Measurements from ENCODE around the gene MTFR1L. TPM values are rescaled to one million over a fixed set of nuclear protein-coding genes. Genes with fewer than 3 reads are reported as not detected.
A peak's percentile ranks its signal among the peaks of the same experiment; 100 is the strongest.

Gene MTFR1L
- polyA plus RNA-seq, 1 donor, result 69.8 TPM

GRCh38 chr1:25879675-25880074 is 59.9 kb downstream of the MTFR1L start:
- no CpG with 5 or more reads among the region's 2 CpGs for WGBS (ENCODE audit: insufficient coverage, low lambda C conversion rate)
- peak in 1 of 2 donors; percentile 53 for DNase-seq
- peak overlapping the region; percentile 27 for H3K27ac ChIP-seq (ENCODE audit: low read length)

DNA sequence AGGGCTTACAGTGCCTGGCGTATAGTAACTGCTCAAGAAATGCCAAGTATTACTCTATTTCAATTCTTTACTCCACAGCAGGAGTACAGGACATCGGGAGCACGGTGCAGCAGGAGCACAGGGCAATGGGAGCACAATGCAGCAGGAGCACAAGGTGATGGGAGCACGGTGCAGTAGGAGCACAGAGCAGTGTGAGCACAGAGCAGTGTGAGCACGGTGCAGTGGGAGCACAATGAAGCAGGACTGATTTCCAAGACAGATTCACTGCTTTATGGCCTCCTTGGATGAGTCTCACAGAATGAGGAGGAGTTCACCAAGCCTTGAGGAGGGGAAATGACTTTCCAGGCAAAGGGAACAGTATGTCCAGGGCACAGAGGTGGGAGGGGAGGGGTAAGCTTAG is 60.8 kb downstream of the MTFR1L start:
- DNase-seq, result no peak
- Histone ChIP-seq H3K4me1 (ENCODE audit: control insufficient read depth, insufficient read depth, low read length) (peaks cover 39% of the 10 kb centered on the region), H3K9me3 (ENCODE audit: control insufficient read depth, low read depth, low read length) (no peaks in the 10 kb centered on the region), H3K4me3 (ENCODE audit: low read length) (no peak overlapping the region), H3K27ac (ENCODE audit: low read length) (peak overlapping the region; percentile 27), H3K27me3 (ENCODE audit: control insufficient read depth, insufficient read depth, low read length) (no peaks in the 10 kb centered on the region), H3K36me3 (ENCODE audit: control insufficient read depth, insufficient read depth, low read length) (no peaks in the 10 kb centered on the region)
- WGBS (ENCODE audit: insufficient coverage, low lambda C conversion rate), result no CpG with 5 or more reads among the region's 5 CpGs

More at GRCh38 chr1:25879675-25880074, 59.9 kb downstream of the MTFR1L start:
- Histone ChIP-seq H3K4me3 (ENCODE audit: low read length) (no peak overlapping the region), H3K4me1 (ENCODE audit: control insufficient read depth, insufficient read depth, low read length) (peaks cover 34% of the 10 kb centered on the region), H3K9me3 (ENCODE audit: control insufficient read depth, low read depth, low read length) (no peaks in the 10 kb centered on the region), H3K36me3 (ENCODE audit: control insufficient read depth, insufficient read depth, low read length) (no peaks in the 10 kb centered on the region), H3K27me3 (ENCODE audit: control insufficient read depth, insufficient read depth, low read length) (no peaks in the 10 kb centered on the region)

GRCh38 chr1:25881266-25881665 is 61.5 kb downstream of the MTFR1L start:
- Histone ChIP-seq H3K4me1 (ENCODE audit: control insufficient read depth, insufficient read depth, low read length) (peaks cover 38% of the 10 kb centered on the region), H3K27ac (ENCODE audit: low read length) (no peak overlapping the region), H3K27me3 (ENCODE audit: control insufficient read depth, insufficient read depth, low read length) (no peaks in the 10 kb centered on the region), H3K9me3 (ENCODE audit: control insufficient read depth, low read depth, low read length) (no peaks in the 10 kb centered on the region), H3K36me3 (ENCODE audit: control insufficient read depth, insufficient read depth, low read length) (no peaks in the 10 kb centered on the region), H3K4me3 (ENCODE audit: low read length) (no peak overlapping the region)
- no CpG with 5 or more reads among the region's 11 CpGs for WGBS (ENCODE audit: insufficient coverage, low lambda C conversion rate)
- no peak for DNase-seq

Other genes with a start within 250 kb of the MTFR1L start
- 21.2 TPM for gene MAN1C1, start 203.2 kb upstream of the MTFR1L start, polyA plus RNA-seq
- gene SELENON, start 19.8 kb upstream of the MTFR1L start, polyA plus RNA-seq, result 62.9 TPM
- gene AUNIP, start 39.5 kb downstream of the MTFR1L start, polyA plus RNA-seq, result 2.0 TPM
- 42.9 TPM for gene PAQR7, start 55.8 kb downstream of the MTFR1L start, polyA plus RNA-seq
- 417 TPM for gene STMN1, start 86.5 kb downstream of the MTFR1L start, polyA plus RNA-seq
- gene PAFAH2, start 178.1 kb downstream of the MTFR1L start, polyA plus RNA-seq, result 20.7 TPM
- gene EXTL1, start 201.8 kb downstream of the MTFR1L start, polyA plus RNA-seq, result 0.82 TPM
- 24.9 TPM for gene SLC30A2, start 226.2 kb downstream of the MTFR1L start, polyA plus RNA-seq
- 6.4 TPM for gene TRIM63, start 247.7 kb downstream of the MTFR1L start, polyA plus RNA-seq

Data from large intestine (tissue), 3 donors.